Cerebellar nuclear complex (tissue), 1 donor: ENCODE data around the gene RHOXF1.
"Not testable (repeated sequence)": the region's sequence is repeated elsewhere in the genome, so short reads cannot be mapped to it uniquely, and the experiment has no call there.

Experiments
- DNase-seq, 2 experiments: peaks; one replicate each; lab custom pipeline; 2025; lab: John Stamatoyannopoulos, UW

Gene RHOXF1

GRCh38 chrX:120085553-120086185 is 30.0 kb downstream of the RHOXF1 start:
- not testable (repeated sequence) for DNase-seq

GRCh38 chrX:120077590-120077989 is 38.1 kb downstream of the RHOXF1 start, which contains the start of gene RHOXF2B:
RHOXF2B (minus strand) TSS chrX:120077690; CDS start chrX:120077552, 138 bp downstream.
- DNase-seq, result not testable (repeated sequence)

GRCh38 chrX:120066169-120066568 is 49.5 kb downstream of the RHOXF1 start:
- not testable (repeated sequence) for DNase-seq
